Endothelial cell of umbilical vein (primary cell): Measurements from ENCODE around the gene ATP5PD.

ENCODE experiments used
- CTCF ChIP-seq, 2 donors: IDR thresholded peaks; 1 replicate in 1 of 2; 2 replicates in 1 of 2; pipeline ENCODE4 v1.5.1; 2011; ENCODE audit warnings: low read length in 2 of 2, mild to moderate bottlenecking in 2 of 2, moderate library complexity in 2 of 2, control low read depth in 1 of 2, inconsistent platforms in 1 of 2, low read depth in 1 of 2; ENCODE audit not compliant: insufficient read depth in 1 of 2; ENCODE audit errors: extremely low read depth in 1 of 2
- EZH2 ChIP-seq: IDR thresholded peaks from 2 replicates; pipeline ENCODE4 v1.6.1; 2012; ENCODE audit warnings: borderline replicate concordance, low read depth, mild to moderate bottlenecking, moderate library complexity, low read length, inconsistent platforms; ENCODE audit not compliant: severe bottlenecking
- JUN ChIP-seq: IDR thresholded peaks from 2 replicates; pipeline ENCODE4 v1.6.1; 2011; ENCODE audit warnings: borderline replicate concordance, low read depth; ENCODE audit not compliant: insufficient read length, insufficient read depth
- POLR2AphosphoS5 ChIP-seq: IDR thresholded peaks from 2 replicates; pipeline ENCODE4 v1.6.1; 2012; ENCODE audit warnings: low read depth, mild to moderate bottlenecking, control low read depth, low read length, moderate library complexity; ENCODE audit not compliant: insufficient read depth

GRCh38 chr17:75060434-75061054 lies 13.8 kb upstream of the ATP5PD start:
- TF ChIP-seq POLR2AphosphoS5 (no peak), JUN (no peak), EZH2 (no peak), CTCF (IDR thresholded peaks at IDR 0.05; ENCODE audit: extremely low read depth in 1 of 2, insufficient read depth in 1 of 2, low read depth in 1 of 2, low read length in 2 of 2) (no peak)
